ENCODE results near the gene KAZN. TPM values are rescaled to one million over a fixed set of nuclear protein-coding genes. Genes with fewer than 3 reads are reported as not detected.

Gene KAZN
- total and polyA plus RNA-seq, 2 of the 8 experiments (the other 6 are each of a cell fraction or from before 2014, with no cell fraction given): 3.7 to 11.8 TPM

- Histone ChIP-seq H3K79me1 (ENCODE audit: low read depth, low read length) (no peaks in the 10 kb centered on the region), H4K20me1 (replicated peaks in 1 of 2; ENCODE audit: control insufficient read depth in 1 of 2, insufficient read depth in 2 of 2, low read length in 2 of 2) (peaks cover 0 to 1% of the 10 kb centered on the region in 2 experiments), H3K4ac (replicated peaks; ENCODE audit: insufficient read length, low read depth, low read length) (no peak overlapping the region), H2BK15ac (ENCODE audit: low read length) (no peak overlapping the region), H3K4me2 (ENCODE audit: insufficient read depth in 1 of 2, low read depth in 2 of 2, low read length in 2 of 2) (no peak overlapping the region), H2BK12ac (ENCODE audit: low read depth, low read length) (no peak overlapping the region), H2AK5ac (ENCODE audit: low read depth, low read length) (no peak overlapping the region), H3K27ac (ENCODE audit: low read depth, low read length) (no peak overlapping the region), H3K18ac (ENCODE audit: extremely low read depth, low read length) (no peak overlapping the region), H4K5ac (ENCODE audit: insufficient read length, low read depth, low read length) (no peak overlapping the region), H3K23ac (ENCODE audit: insufficient read length) (no peak overlapping the region), H2AFZ (ENCODE audit: low read length) (no peak overlapping the region), H3K14ac (ENCODE audit: insufficient read length) (no peak overlapping the region), H3K4me1 (replicated peaks in 1 of 4; ENCODE audit: control insufficient read depth in 3 of 4, insufficient read depth in 4 of 4, low read length in 3 of 4) (peaks cover 0 to 6% (median 2%) of the 10 kb centered on the region in 4 experiments; a peak in 5 of 7 replicates), H3K9me3 (ENCODE audit: insufficient read depth in 2 of 2, low read depth in 1 of 2, low read length in 1 of 2) (no peaks in the 10 kb centered on the region), H3K9ac (replicated peaks in 1 of 4; ENCODE audit: extremely low read depth in 1 of 4, low read depth in 3 of 4, low read length in 3 of 4) (no peak overlapping the region), H3K79me2 (ENCODE audit: control insufficient read depth in 1 of 2, insufficient read depth in 2 of 2, low read length in 2 of 2) (no peaks in the 10 kb centered on the region), H2BK20ac (ENCODE audit: low read length) (no peak overlapping the region), H3K36me3 (ENCODE audit: control insufficient read depth in 2 of 4, insufficient read depth in 4 of 4, low read length in 3 of 4) (no peaks in the 10 kb centered on the region), H3K23me2 (ENCODE audit: low read depth, low read length) (no peaks in the 10 kb centered on the region), H2BK5ac (ENCODE audit: low read depth, low read length) (0 out of 2 replicates have a peak overlapping the region, but pooled peaks have one; percentile 2), H4K8ac (ENCODE audit: extremely low read depth, insufficient read depth, low read length) (peak overlapping the region; percentile 12; the same call in 1 of the 2 replicates), H4K91ac (replicated peaks; ENCODE audit: insufficient read length, low read length) (peak overlapping the region; percentile 4), H2BK120ac (replicated peaks; ENCODE audit: low read depth, low read length) (no peak overlapping the region), H3K4me3 (ENCODE audit: extremely low read depth in 1 of 4, insufficient read depth in 2 of 4, low read depth in 3 of 4, low read length in 4 of 4) (no peak overlapping the region), H3K56ac (replicated peaks; ENCODE audit: insufficient read length, low read depth, low read length) (no peak overlapping the region), H3K27me3 (replicated peaks in 1 of 4; ENCODE audit: control insufficient read depth in 3 of 4, extremely low read depth in 1 of 4, insufficient read depth in 3 of 4, low read length in 3 of 4) (no peaks in the 10 kb centered on the region)
- TF ChIP-seq SRF (IDR thresholded peaks at IDR 0.05; ENCODE audit: low read depth, low read length) (no peak), JUND (IDR thresholded peaks at IDR 0.05; ENCODE audit: low read length) (peak; percentile 59; the same call in 1 of the 2 replicates)
- POLR2A ChIA-PET (ENCODE audit: partially characterized antibody): no interaction called here
- no peak for DNase-seq (ENCODE audit: low read depth in 1 of 2, low spot score in 2 of 2)
- CTCF ChIA-PET (ENCODE audit: partially characterized antibody): interaction anchor here (0.6 to 1.3 kb wide), 5 partner anchors 25 to 132 kb away, joined by 3 to 5 read pairs (median 3); no protein-coding TSS in a partner anchor
- no peak for FAIRE-seq
- 78% methylated on average over 22 of the region's 23 CpGs; no CpG with 5 or more reads in 1 of the 2 experiments for WGBS, 2 experiments (ENCODE audit: extremely low coverage in 1 of 2, insufficient coverage in 1 of 2, insufficient read length in 1 of 2, insufficient replicate concordance in 2 of 2, low coverage in 1 of 2, low lambda C conversion rate in 2 of 2, missing lambda C conversion rate in 1 of 2)
Measured at GRCh38 chr1:14996133-14997050, 397.9 kb downstream of the KAZN start.
